DMS53 treated with DMSO at 0.1 percent for 48 hours (cell line): ENCODE measurements around the gene TRPC4AP.

Experiments used
- DNase-seq: peaks from one replicate; lab custom pipeline; 2025; ENCODE audit not compliant: unreplicated experiment; lab: John Stamatoyannopoulos, UW

TRPC4AP gene

GRCh38 chr20:34974246-34974645 lies 118.4 kb downstream of the TRPC4AP start:
- no peak for DNase-seq

GRCh38 chr20:34971561-34972235 lies 120.9 kb downstream of the TRPC4AP start:
- no peak for DNase-seq

- DNase-seq: no peak
Measured at GRCh38 chr20:34970846-34971560, 121.6 kb downstream of the TRPC4AP start.

- DNase-seq: no peak
Measured at GRCh38 chr20:34970193-34970840, 122.3 kb downstream of the TRPC4AP start.

GRCh38 chr20:34968042-34968775 lies 124.4 kb downstream of the TRPC4AP start:
- no peak for DNase-seq

- no peak for DNase-seq
Measured at GRCh38 chr20:34967421-34967820, 125.2 kb downstream of the TRPC4AP start.

- DNase-seq: no peak
Measured at GRCh38 chr20:34965051-34965450, 127.6 kb downstream of the TRPC4AP start.

- DNase-seq: no peak
Measured at GRCh38 chr20:34964486-34964885, 128.1 kb downstream of the TRPC4AP start.

GRCh38 chr20:34956751-34957472 lies 135.7 kb downstream of the TRPC4AP start:
- no peak for DNase-seq

- DNase-seq: no peak
Measured at GRCh38 chr20:34956041-34956458, 136.6 kb downstream of the TRPC4AP start.

- peak; percentile 91 for DNase-seq
Measured at GRCh38 chr20:34955231-34956040, 137.2 kb downstream of the TRPC4AP start, which contains the start of the genes GSS and MYH7B. TSS of gene GSS (minus strand) at chr20:34955806. CDS start at chr20:34951852, 3,954 bp downstream. TSS of gene MYH7B (plus strand) at chr20:34955868. CDS start at chr20:34978006, 22,138 bp downstream.

GRCh38 chr20:34954904-34955230 lies 137.7 kb downstream of the TRPC4AP start:
- DNase-seq: peak; percentile 58

GRCh38 chr20:34953960-34954359 lies 138.6 kb downstream of the TRPC4AP start:
- DNase-seq: no peak

GRCh38 chr20:34952671-34953070 lies 139.9 kb downstream of the TRPC4AP start:
- no peak for DNase-seq
